ENCODE results near the gene SLC22A1. TPM values are rescaled to one million over a fixed set of nuclear protein-coding genes. Genes with fewer than 3 reads are reported as not detected.

Gene SLC22A1
- total and polyA plus RNA-seq, 2 of the 4 experiments (the other 2 are of a cell fraction), result 0.10 TPM; not detected in 1

DNA sequence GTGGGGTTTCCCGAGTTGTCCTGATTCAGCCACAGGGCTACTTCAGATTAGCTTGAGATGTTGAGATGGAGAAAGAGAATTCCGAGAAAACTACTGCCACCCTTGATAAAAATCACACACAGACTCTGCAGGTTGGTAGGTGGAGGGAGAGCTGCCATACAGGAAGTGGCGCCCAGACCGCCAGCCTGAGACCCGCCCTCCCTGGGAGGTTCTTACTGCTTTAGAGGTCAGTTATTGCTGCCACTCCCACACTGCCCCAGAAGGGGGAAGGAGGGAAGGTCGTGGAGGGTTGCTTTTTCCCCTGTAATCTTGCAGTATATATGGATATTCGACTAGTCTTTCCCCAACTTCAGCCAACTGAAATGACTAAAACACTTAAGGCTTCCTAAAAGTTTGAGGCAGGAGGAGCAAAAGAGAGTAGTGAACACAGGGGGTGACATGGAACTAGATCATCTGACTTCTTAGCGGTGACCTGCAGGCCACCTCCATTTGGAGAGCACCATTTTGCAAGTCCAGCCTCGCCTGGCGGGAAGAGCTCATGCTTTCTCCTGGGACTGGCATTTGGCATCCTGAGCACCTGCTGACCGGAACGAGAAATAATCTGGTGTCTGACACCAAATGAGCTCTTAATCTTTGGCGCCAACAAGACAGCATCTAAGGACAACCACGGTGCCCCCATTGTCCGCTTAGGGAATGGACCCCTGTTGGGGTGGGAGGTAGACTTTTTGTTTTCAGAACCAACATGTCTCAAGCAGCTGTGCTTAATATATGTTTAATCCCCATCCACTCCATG, 35.7 kb upstream of the SLC22A1 start:
- Histone ChIP-seq H3K27ac (ENCODE audit: insufficient read depth, low read length) (no peak overlapping the region), H3K4ac (ENCODE audit: low read depth, low read length) (no peak overlapping the region), H4K8ac (ENCODE audit: low read depth in 2 of 2, low read length in 2 of 2) (no peak overlapping the region), H3K9me1 (ENCODE audit: insufficient read depth, low read length) (no peaks in the 10 kb centered on the region), H3K14ac (replicated peaks; ENCODE audit: low read depth, low read length) (no peak overlapping the region), H3K23ac (ENCODE audit: low read depth, low read length) (no peak overlapping the region), H2BK120ac (ENCODE audit: low read depth, low read length) (no peak overlapping the region), H3K4me3 (ENCODE audit: insufficient read depth, low read depth, low read length) (no peak overlapping the region), H3K27me3 (ENCODE audit: control insufficient read depth, insufficient read depth, low read length) (no peaks in the 10 kb centered on the region), H2BK20ac (ENCODE audit: low read depth, low read length) (no peak overlapping the region), H3K18ac (ENCODE audit: low read depth, low read length) (no peak overlapping the region), H4K20me1 (ENCODE audit: insufficient read depth, low read length) (no peaks in the 10 kb centered on the region), H2AFZ (replicated peaks; ENCODE audit: low read length, poor library complexity) (peak overlapping the region; percentile 14), H3K9ac (ENCODE audit: low read depth, low read length) (no peak overlapping the region), H3K79me1 (ENCODE audit: low read depth in 1 of 2, low read length in 2 of 2) (no peaks in the 10 kb centered on the region; a peak in 1 of 4 replicates), H4K5ac (ENCODE audit: low read depth, low read length) (no peak overlapping the region), H3K36me3 (ENCODE audit: control insufficient read depth, insufficient read depth, low read length) (peaks cover 61% of the 10 kb centered on the region), H2BK15ac (ENCODE audit: low read depth, low read length) (no peak overlapping the region), H2AK9ac (replicated peaks; ENCODE audit: low read depth, low read length, poor library complexity) (no peak overlapping the region), H2BK5ac (ENCODE audit: low read depth, low read length, poor library complexity, severe bottlenecking) (no peak overlapping the region), H3K56ac (ENCODE audit: extremely low read depth, insufficient read depth, low read length) (no peak overlapping the region), H3K4me2 (ENCODE audit: low read depth, low read length) (no peak overlapping the region), H4K91ac (ENCODE audit: insufficient read depth, low read depth, low read length) (no peak overlapping the region), H3K9me3 (ENCODE audit: control insufficient read depth, insufficient read depth, low read length) (no peaks in the 10 kb centered on the region), H3K4me1 (ENCODE audit: control insufficient read depth, insufficient read depth, low read length) (peaks cover 5% of the 10 kb centered on the region; the same call in 1 of the 2 replicates), H2AK5ac (ENCODE audit: low read depth, low read length) (no peak overlapping the region)
- ATAC-seq (ENCODE audit: low read depth) (no peak), DNase-seq (no peak)
- in situ Hi-C loops (cut with MboI; ENCODE audit: low sequenced_read_pairs), result no loop called here
- intact Hi-C loops (cut with micrococcal nuclease), result loop anchor here (5.0 kb wide), 1 partner anchor 224 kb away; no protein-coding TSS in a partner anchor
- WGBS, 2 experiments (ENCODE audit: extremely low coverage in 2 of 2, insufficient read length in 1 of 2), result 92% methylated on average over 6 of the region's 15 CpGs; no CpG with 5 or more reads in 1 of the 2 experiments
- dilution Hi-C loops (cut with HindIII; ENCODE audit: low sequenced_read_pairs, unreplicated experiment), result no loop called here
- BruUV-seq (replicated peaks), result no TSS peak
- TF ChIP-seq, protein P1, sequence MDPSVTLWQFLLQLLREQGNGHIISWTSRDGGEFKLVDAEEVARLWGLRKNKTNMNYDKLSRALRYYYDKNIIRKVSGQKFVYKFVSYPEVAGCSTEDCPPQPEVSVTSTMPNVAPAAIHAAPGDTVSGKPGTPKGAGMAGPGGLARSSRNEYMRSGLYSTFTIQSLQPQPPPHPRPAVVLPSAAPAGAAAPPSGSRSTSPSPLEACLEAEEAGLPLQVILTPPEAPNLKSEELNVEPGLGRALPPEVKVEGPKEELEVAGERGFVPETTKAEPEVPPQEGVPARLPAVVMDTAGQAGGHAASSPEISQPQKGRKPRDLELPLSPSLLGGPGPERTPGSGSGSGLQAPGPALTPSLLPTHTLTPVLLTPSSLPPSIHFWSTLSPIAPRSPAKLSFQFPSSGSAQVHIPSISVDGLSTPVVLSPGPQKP (IDR thresholded peaks at IDR 0.05; ENCODE audit: borderline replicate concordance, low read depth, low read length), result no peak
- POLR2A ChIA-PET (ENCODE audit: unreplicated experiment), result interaction anchor here (0.5 kb wide), 1 partner anchor 52 kb away, joined by 3 read pairs; no protein-coding TSS in a partner anchor
- CTCF ChIA-PET, result no interaction called here
